ENCODE measurements around the gene HCRTR1.

HCRTR1 gene

GRCh38 chr1:31602081-31602480, 15.4 kb upstream of the HCRTR1 start:
- peaks cover 8% of the 10 kb centered on the region for H3K4me1 Mint-ChIP-seq (ENCODE audit: low read depth)
- no peaks in the 10 kb centered on the region for H3K9me3 Mint-ChIP-seq
- H3K27ac Mint-ChIP-seq = no peak overlapping the region
- H3K4me3 Mint-ChIP-seq = no peak overlapping the region
- no peaks in the 10 kb centered on the region for H3K36me3 Mint-ChIP-seq (ENCODE audit: low read depth)
- H3K27me3 Mint-ChIP-seq (ENCODE audit: low read depth) = peaks cover 15% of the 10 kb centered on the region
- no peak for DNase-seq (ENCODE audit: low spot score)

GRCh38 chr1:31605908-31606427, 11.5 kb upstream of the HCRTR1 start:
- no peaks in the 10 kb centered on the region for H3K36me3 Mint-ChIP-seq (ENCODE audit: low read depth)
- peaks cover 8% of the 10 kb centered on the region for H3K27me3 Mint-ChIP-seq (ENCODE audit: low read depth)
- H3K4me1 Mint-ChIP-seq (ENCODE audit: low read depth) = peaks cover 8% of the 10 kb centered on the region
- H3K9me3 Mint-ChIP-seq = no peaks in the 10 kb centered on the region
- peak; percentile 61 for DNase-seq (ENCODE audit: low spot score)
- H3K27ac Mint-ChIP-seq = no peak overlapping the region
- no peak overlapping the region for H3K4me3 Mint-ChIP-seq

GRCh38 chr1:31607360-31607759, 10.1 kb upstream of the HCRTR1 start:
- no peak overlapping the region for H3K27ac Mint-ChIP-seq

GRCh38 chr1:31609514-31610118, 7.9 kb upstream of the HCRTR1 start:
- Mint-ChIP-seq H3K4me3 (no peak overlapping the region), H3K27me3 (ENCODE audit: low read depth) (peaks cover 11% of the 10 kb centered on the region), H3K36me3 (ENCODE audit: low read depth) (no peaks in the 10 kb centered on the region), H3K4me1 (ENCODE audit: low read depth) (peaks cover 8% of the 10 kb centered on the region), H3K27ac (no peak overlapping the region), H3K9me3 (no peaks in the 10 kb centered on the region)
- DNase-seq (ENCODE audit: low spot score) = no peak

More at GRCh38 chr1:31607360-31607759, 10.1 kb upstream of the HCRTR1 start:
- H3K27me3 Mint-ChIP-seq (ENCODE audit: low read depth) = peaks cover 9% of the 10 kb centered on the region
- DNase-seq (ENCODE audit: low spot score) = no peak
- no peaks in the 10 kb centered on the region for H3K9me3 Mint-ChIP-seq
- no peak overlapping the region for H3K4me3 Mint-ChIP-seq
- no peaks in the 10 kb centered on the region for H3K36me3 Mint-ChIP-seq (ENCODE audit: low read depth)
- H3K4me1 Mint-ChIP-seq (ENCODE audit: low read depth) = peaks cover 8% of the 10 kb centered on the region

- H3K27me3 Mint-ChIP-seq (ENCODE audit: low read depth) = peaks cover 28% of the 10 kb centered on the region
- no peaks in the 10 kb centered on the region for H3K36me3 Mint-ChIP-seq (ENCODE audit: low read depth)
- H3K27ac Mint-ChIP-seq = no peak overlapping the region
- H3K4me1 Mint-ChIP-seq (ENCODE audit: low read depth) = peaks cover 2% of the 10 kb centered on the region
- H3K4me3 Mint-ChIP-seq = no peak overlapping the region
- H3K9me3 Mint-ChIP-seq = no peaks in the 10 kb centered on the region
- no peak for DNase-seq (ENCODE audit: low spot score)
These were observed 3.0 kb upstream of the HCRTR1 start for GRCh38 chr1:31614414-31615005.

- Mint-ChIP-seq H3K4me3 (no peak overlapping the region), H3K9me3 (no peaks in the 10 kb centered on the region), H3K36me3 (ENCODE audit: low read depth) (no peaks in the 10 kb centered on the region), H3K4me1 (ENCODE audit: low read depth) (peaks cover 2% of the 10 kb centered on the region), H3K27ac (no peak overlapping the region), H3K27me3 (ENCODE audit: low read depth) (peaks cover 28% of the 10 kb centered on the region)
- no peak for DNase-seq (ENCODE audit: low spot score)
These were observed 2.1 kb upstream of the HCRTR1 start for GRCh38 chr1:31615414-31615813.

- no peaks in the 10 kb centered on the region for H3K36me3 Mint-ChIP-seq (ENCODE audit: low read depth)
- no peaks in the 10 kb centered on the region for H3K9me3 Mint-ChIP-seq
- peaks cover 2% of the 10 kb centered on the region for H3K4me1 Mint-ChIP-seq (ENCODE audit: low read depth)
- H3K27ac Mint-ChIP-seq = no peak overlapping the region
- DNase-seq (ENCODE audit: low spot score) = no peak
- H3K4me3 Mint-ChIP-seq = no peak overlapping the region
- peaks cover 28% of the 10 kb centered on the region for H3K27me3 Mint-ChIP-seq (ENCODE audit: low read depth)
These were observed 1.6 kb upstream of the HCRTR1 start for GRCh38 chr1:31615939-31616338.

- H3K9me3 Mint-ChIP-seq = no peaks in the 10 kb centered on the region
- no peak overlapping the region for H3K4me3 Mint-ChIP-seq
- peaks cover 2% of the 10 kb centered on the region for H3K4me1 Mint-ChIP-seq (ENCODE audit: low read depth)
- H3K36me3 Mint-ChIP-seq (ENCODE audit: low read depth) = no peaks in the 10 kb centered on the region
- DNase-seq (ENCODE audit: low spot score) = no peak
- peaks cover 22% of the 10 kb centered on the region for H3K27me3 Mint-ChIP-seq (ENCODE audit: low read depth)
- no peak overlapping the region for H3K27ac Mint-ChIP-seq
These were observed 642 bp downstream of the HCRTR1 start for GRCh38 chr1:31617916-31618746.

- Mint-ChIP-seq H3K27me3 (ENCODE audit: low read depth) (peaks cover 22% of the 10 kb centered on the region), H3K36me3 (ENCODE audit: low read depth) (no peaks in the 10 kb centered on the region), H3K9me3 (no peaks in the 10 kb centered on the region), H3K4me1 (ENCODE audit: low read depth) (peaks cover 2% of the 10 kb centered on the region), H3K27ac (no peak overlapping the region), H3K4me3 (no peak overlapping the region)
- DNase-seq (ENCODE audit: low spot score) = no peak
These were observed 1.7 kb downstream of the HCRTR1 start for GRCh38 chr1:31618916-31619846.

- no peaks in the 10 kb centered on the region for H3K36me3 Mint-ChIP-seq (ENCODE audit: low read depth)
- no peak overlapping the region for H3K4me3 Mint-ChIP-seq
- H3K9me3 Mint-ChIP-seq = no peaks in the 10 kb centered on the region
- no peak for DNase-seq (ENCODE audit: low spot score)
- peaks cover 4% of the 10 kb centered on the region for H3K4me1 Mint-ChIP-seq (ENCODE audit: low read depth)
- peaks cover 19% of the 10 kb centered on the region for H3K27me3 Mint-ChIP-seq (ENCODE audit: low read depth)
- no peak overlapping the region for H3K27ac Mint-ChIP-seq
These were observed 3.4 kb downstream of the HCRTR1 start for GRCh38 chr1:31620631-31621497.

- DNase-seq (ENCODE audit: low spot score) = no peak
- H3K27me3 Mint-ChIP-seq (ENCODE audit: low read depth) = peaks cover 15% of the 10 kb centered on the region
- H3K4me1 Mint-ChIP-seq (ENCODE audit: low read depth) = peaks cover 4% of the 10 kb centered on the region
- no peak overlapping the region for H3K27ac Mint-ChIP-seq
- no peaks in the 10 kb centered on the region for H3K9me3 Mint-ChIP-seq
- H3K4me3 Mint-ChIP-seq = no peak overlapping the region
- H3K36me3 Mint-ChIP-seq (ENCODE audit: low read depth) = no peaks in the 10 kb centered on the region
These were observed 4.0 kb downstream of the HCRTR1 start for GRCh38 chr1:31621498-31621820.

GRCh38 chr1:31621847-31622730, 4.6 kb downstream of the HCRTR1 start:
- Mint-ChIP-seq H3K9me3 (no peaks in the 10 kb centered on the region), H3K36me3 (ENCODE audit: low read depth) (no peaks in the 10 kb centered on the region), H3K4me3 (no peak overlapping the region), H3K27me3 (ENCODE audit: low read depth) (peaks cover 9% of the 10 kb centered on the region), H3K27ac (no peak overlapping the region), H3K4me1 (ENCODE audit: low read depth) (peaks cover 4% of the 10 kb centered on the region)
- DNase-seq (ENCODE audit: low spot score) = no peak

Measured in T-helper 2 cell treated with Interferon-gamma antibody and Interleukin-4, amounts not matched to agents 5 μg/mL and 100 μg/mL, for 36 hours (primary cell).